Peyer's patch (tissue), 4 donors: ENCODE results near the gene SH3GL1.

ENCODE experiments used
- POLR2A ChIP-seq, 2 donors: fragments of 450-650 bp; IDR thresholded peaks; one replicate each; pipeline ENCODE4 v1.5.1; 2017; ENCODE audit warnings: antibody characterized with exemption in 2 of 2, mild to moderate bottlenecking in 2 of 2, moderate library complexity in 2 of 2
- TF ChIP-seq, protein P1 (sequence below), 6 experiments: fragments of 450-650 bp in 4 of 6; fragments of 200-600 bp in 2 of 6; sonication (generic) in 1 of 6; IDR thresholded peaks; one replicate each; pipeline ENCODE4 v1.5.1; 2017 to 2019; ENCODE audit warnings: antibody characterized with exemption in 6 of 6, mild to moderate bottlenecking in 3 of 6, moderate library complexity in 1 of 6

- no peak for TF ChIP-seq POLR2A (IDR thresholded peaks at IDR 0.05)
- TF ChIP-seq, protein P1, sequence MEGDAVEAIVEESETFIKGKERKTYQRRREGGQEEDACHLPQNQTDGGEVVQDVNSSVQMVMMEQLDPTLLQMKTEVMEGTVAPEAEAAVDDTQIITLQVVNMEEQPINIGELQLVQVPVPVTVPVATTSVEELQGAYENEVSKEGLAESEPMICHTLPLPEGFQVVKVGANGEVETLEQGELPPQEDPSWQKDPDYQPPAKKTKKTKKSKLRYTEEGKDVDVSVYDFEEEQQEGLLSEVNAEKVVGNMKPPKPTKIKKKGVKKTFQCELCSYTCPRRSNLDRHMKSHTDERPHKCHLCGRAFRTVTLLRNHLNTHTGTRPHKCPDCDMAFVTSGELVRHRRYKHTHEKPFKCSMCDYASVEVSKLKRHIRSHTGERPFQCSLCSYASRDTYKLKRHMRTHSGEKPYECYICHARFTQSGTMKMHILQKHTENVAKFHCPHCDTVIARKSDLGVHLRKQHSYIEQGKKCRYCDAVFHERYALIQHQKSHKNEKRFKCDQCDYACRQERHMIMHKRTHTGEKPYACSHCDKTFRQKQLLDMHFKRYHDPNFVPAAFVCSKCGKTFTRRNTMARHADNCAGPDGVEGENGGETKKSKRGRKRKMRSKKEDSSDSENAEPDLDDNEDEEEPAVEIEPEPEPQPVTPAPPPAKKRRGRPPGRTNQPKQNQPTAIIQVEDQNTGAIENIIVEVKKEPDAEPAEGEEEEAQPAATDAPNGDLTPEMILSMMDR (IDR thresholded peaks at IDR 0.05), result no peak
Observed at GRCh38 chr19:4345342-4346019, 54.9 kb downstream of the SH3GL1 start.
